ENCODE data around the gene KDM2B. TPM values are rescaled to one million over a fixed set of nuclear protein-coding genes. Genes with fewer than 3 reads are reported as not detected.

Gene KDM2B
- total RNA-seq, 2 experiments from 2014 or later = 41.9 to 44.8 TPM

DNA sequence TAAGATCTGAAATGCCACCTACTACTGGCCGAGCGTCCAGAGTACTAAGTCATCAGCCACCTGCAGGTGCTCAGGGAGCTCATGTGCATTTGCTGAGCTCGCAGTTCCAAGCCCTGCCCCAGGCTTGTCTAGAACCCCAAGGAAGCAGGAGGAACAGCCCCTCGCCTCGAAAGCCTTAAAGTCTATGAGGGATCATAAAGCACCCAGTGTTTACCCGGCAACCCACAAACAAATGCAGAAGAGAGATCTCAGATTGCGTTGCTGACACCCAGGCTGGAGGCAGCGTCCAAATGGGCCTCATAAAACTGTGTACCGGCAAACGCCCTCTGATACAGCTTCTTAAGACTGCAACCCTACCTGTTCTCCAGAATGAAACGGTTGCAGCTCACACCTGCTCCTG, 6.8 kb downstream of the KDM2B start:
- intact Hi-C loops (cut with micrococcal nuclease) = no loop called here
- ChIA-PET CTCF (interaction anchor here (1.1 kb wide), 1 partner anchor 74 kb away, joined by 3 read pairs; no protein-coding TSS in a partner anchor), POLR2A (no interaction called here)
- no peaks in the 10 kb centered on the region for H3K27me3 Mint-ChIP-seq
- H3K4me1 Mint-ChIP-seq (ENCODE audit: low read depth) = peaks cover 12% of the 10 kb centered on the region
- H3K9me3 Mint-ChIP-seq = no peaks in the 10 kb centered on the region
- H3K4me3 Mint-ChIP-seq = no peak overlapping the region
- peaks cover 10% of the 10 kb centered on the region for H3K36me3 Mint-ChIP-seq
- H3K27ac Mint-ChIP-seq = no peak overlapping the region
- DNase-seq = no peak

DNA sequence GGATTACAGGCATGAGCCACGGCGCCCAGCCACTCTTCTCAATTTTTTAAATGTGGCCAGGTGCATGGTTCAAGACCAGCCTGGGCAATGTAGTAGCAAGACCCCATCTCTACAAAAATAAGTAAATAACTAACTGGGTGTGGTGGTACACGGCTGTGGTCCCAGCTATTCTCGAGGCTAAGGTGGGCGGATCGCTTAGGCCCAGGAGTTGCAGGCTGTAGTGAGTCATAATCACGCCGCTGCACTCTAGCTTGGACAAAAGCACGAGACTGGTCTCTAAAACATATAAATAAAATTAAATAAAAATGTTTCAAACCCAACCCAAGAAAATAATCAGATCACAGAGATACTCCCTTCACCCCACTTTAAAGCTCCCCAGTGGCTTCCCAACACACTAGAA, 8.9 kb downstream of the KDM2B start:
- Mint-ChIP-seq H3K36me3 (peaks cover 11% of the 10 kb centered on the region), H3K9me3 (no peaks in the 10 kb centered on the region), H3K27ac (no peak overlapping the region), H3K4me3 (no peak overlapping the region), H3K27me3 (no peaks in the 10 kb centered on the region), H3K4me1 (ENCODE audit: low read depth) (peaks cover 7% of the 10 kb centered on the region)
- intact Hi-C loops (cut with micrococcal nuclease) = no loop called here
- CTCF ChIA-PET = interaction anchor here (1.1 to 1.6 kb wide), 2 partner anchors 19 to 54 kb away, joined by 3 to 4 read pairs; partner anchors contain the start of gene ORAI1
- no peak for DNase-seq
- POLR2A ChIA-PET = interaction anchor here (0.6 kb wide), 1 partner anchor 27 kb away, joined by 5 read pairs; no protein-coding TSS in a partner anchor

DNA sequence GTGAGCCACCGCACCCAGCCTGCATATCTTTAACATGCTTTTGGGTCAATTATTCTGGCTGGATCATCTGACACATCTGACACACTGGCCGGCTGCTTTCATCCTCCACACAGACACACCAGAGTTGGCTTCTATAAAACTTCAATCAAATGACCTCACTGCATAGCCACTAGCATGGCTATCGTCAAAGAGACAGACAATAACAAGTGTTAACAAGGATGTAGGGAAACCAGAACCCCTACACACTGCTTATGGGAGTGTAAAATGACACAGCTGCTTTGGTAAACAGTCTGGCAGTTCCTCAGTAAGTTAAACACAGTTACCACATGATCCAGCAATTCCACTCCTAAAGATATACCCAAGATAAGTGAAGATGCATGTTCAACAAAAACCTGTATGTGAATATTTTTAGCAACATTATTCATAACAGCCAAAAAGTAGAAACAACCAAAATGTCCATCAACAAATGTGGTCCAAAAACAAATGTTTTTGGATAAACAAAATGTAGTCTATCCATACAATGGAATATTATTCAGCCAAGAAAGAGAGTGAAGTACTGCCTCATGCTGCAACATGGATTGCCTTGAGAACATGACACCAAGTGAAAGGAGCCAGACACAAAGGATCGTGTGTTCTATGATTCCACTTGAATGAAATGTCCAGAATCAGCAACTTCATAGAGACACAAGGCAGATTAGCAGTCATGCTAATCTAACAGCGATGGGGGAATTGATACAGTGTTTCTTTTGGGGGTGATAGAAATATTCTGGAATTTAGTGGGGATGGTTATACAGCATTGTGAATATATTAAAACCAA, 10.1 kb downstream of the KDM2B start:
- no peak overlapping the region for H3K27ac Mint-ChIP-seq
- peaks cover 7% of the 10 kb centered on the region for H3K4me1 Mint-ChIP-seq (ENCODE audit: low read depth)
- H3K27me3 Mint-ChIP-seq = no peaks in the 10 kb centered on the region
- peaks cover 11% of the 10 kb centered on the region for H3K36me3 Mint-ChIP-seq
- POLR2A ChIA-PET = no interaction called here
- CTCF ChIA-PET = no interaction called here
- H3K9me3 Mint-ChIP-seq = no peaks in the 10 kb centered on the region
- DNase-seq = no peak
- intact Hi-C loops (cut with micrococcal nuclease) = no loop called here
- H3K4me3 Mint-ChIP-seq = no peak overlapping the region

DNA sequence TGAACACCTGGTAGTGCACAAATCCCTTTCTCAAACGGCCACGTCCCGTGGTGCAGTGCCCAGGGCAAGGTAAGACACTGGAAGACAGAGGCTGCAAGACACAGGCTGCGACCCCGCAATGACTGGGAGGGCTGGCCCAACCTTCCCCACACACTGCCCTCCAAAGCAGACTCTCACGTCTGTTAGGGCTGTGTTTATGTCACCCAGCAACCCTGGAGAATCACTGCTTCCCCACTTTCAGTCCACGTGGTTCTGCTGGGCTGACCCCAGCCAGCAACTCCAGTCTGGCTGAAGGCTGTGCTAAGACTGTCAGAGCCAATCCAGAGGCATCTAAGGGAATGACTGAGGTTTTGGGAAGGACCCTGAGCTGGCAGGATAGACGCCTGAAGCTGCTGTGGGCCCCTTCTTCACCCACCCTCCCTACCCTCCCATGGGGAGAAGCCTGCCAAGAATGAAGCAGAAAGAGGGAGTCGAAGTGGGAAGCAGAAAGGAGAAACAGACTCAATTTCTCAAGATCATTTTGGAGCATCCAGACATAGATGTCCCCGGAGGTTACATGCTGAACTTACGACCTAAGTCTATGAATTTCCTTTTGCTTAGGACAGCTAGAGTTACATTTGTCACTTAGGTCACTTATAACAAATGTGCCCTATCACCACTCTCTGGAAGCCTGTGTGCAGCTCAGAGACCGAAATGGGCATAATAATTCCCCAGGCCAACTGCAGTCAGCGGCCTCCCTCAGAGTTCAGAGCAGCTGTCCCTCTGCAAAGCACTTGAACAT, 11.7 kb downstream of the KDM2B start:
- DNase-seq = no peak
- ChIA-PET POLR2A (no interaction called here), CTCF (interaction anchor here (0.6 to 1.0 kb wide), 3 partner anchors 17 to 75 kb away, joined by 3 to 4 read pairs (median 3); no protein-coding TSS in a partner anchor)
- H3K36me3 Mint-ChIP-seq = peaks cover 8% of the 10 kb centered on the region
- peaks cover 7% of the 10 kb centered on the region for H3K4me1 Mint-ChIP-seq (ENCODE audit: low read depth)
- no peak overlapping the region for H3K27ac Mint-ChIP-seq
- no peaks in the 10 kb centered on the region for H3K27me3 Mint-ChIP-seq
- intact Hi-C loops (cut with micrococcal nuclease) = no loop called here
- H3K4me3 Mint-ChIP-seq = no peak overlapping the region
- H3K9me3 Mint-ChIP-seq = no peaks in the 10 kb centered on the region

DNA sequence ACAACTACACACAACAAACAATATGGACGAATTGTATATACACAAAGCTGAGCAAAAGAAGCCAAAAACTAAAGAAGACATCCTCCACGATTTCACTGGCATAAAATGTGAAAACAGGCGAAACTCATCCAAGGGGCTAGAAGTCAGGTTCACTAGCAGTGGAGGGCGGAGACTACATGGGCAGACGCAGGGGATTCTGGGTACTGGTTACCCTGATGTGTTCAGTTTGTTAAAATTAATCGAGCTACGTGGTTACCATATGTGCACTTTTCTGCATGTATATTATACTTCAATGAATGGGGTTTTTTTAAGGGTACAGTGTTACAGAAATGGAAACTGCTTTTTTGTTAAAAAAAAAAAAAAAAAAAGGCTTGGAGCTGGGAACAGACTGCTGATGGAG, 12.3 kb downstream of the KDM2B start:
- no peaks in the 10 kb centered on the region for H3K27me3 Mint-ChIP-seq
- ChIA-PET CTCF (interaction anchor here (0.6 to 1.0 kb wide), 3 partner anchors 16 to 103 kb away, joined by 3 read pairs; no protein-coding TSS in a partner anchor), POLR2A (no interaction called here)
- H3K4me3 Mint-ChIP-seq = no peak overlapping the region
- intact Hi-C loops (cut with micrococcal nuclease) = no loop called here
- no peak overlapping the region for H3K27ac Mint-ChIP-seq
- DNase-seq = no peak
- H3K4me1 Mint-ChIP-seq (ENCODE audit: low read depth) = peaks cover 7% of the 10 kb centered on the region
- H3K36me3 Mint-ChIP-seq = peaks cover 5% of the 10 kb centered on the region
- no peaks in the 10 kb centered on the region for H3K9me3 Mint-ChIP-seq

DNA sequence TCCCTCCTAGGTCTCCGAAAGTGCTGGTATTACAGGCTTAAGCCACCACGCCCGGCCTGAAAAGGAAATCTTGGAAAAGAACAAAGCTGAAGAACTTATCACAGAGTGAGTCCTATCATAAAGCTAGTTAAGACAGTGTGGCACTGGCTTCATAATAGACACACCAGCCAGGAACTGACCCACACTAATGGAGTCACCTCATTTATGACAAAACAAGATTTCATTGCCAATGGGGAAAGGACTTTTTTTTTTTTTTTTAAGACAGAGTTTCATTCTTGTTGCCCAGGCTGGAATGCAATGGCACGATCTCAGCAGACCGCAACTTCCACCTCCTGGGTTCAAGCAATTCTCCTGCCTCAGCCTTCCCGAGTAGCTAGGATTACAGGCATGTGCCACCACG, 15.7 kb downstream of the KDM2B start:
- ChIA-PET POLR2A (no interaction called here), CTCF (interaction anchor here (0.7 kb wide), 1 partner anchor 26 kb away, joined by 4 read pairs; no protein-coding TSS in a partner anchor)
- Mint-ChIP-seq H3K36me3 (peaks cover 1% of the 10 kb centered on the region), H3K27me3 (no peaks in the 10 kb centered on the region), H3K9me3 (no peaks in the 10 kb centered on the region), H3K27ac (no peak overlapping the region), H3K4me3 (no peak overlapping the region), H3K4me1 (ENCODE audit: low read depth) (peaks cover 13% of the 10 kb centered on the region)
- intact Hi-C loops (cut with micrococcal nuclease) = no loop called here
- DNase-seq = no peak

DNA sequence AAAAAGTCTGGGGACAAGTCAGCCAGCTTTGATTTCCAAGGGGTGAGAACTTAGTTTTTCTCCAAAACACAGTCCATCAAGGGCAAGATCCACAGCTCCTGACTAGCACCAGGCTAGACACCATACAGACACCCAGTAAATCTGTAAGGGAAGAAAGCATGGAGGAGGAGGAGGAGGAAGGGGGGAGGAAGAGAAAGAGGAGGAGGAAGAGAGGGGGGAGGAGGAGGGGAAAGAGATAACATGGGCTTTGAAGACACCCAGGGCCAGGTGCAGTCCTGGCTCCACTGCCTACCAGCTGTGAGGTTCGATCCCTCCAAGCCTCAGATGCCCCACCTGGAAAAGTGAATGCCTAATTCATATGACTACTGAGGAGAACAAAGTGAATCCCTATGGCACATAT, 18.3 kb downstream of the KDM2B start:
- no peak overlapping the region for H3K4me3 Mint-ChIP-seq
- no peaks in the 10 kb centered on the region for H3K27me3 Mint-ChIP-seq
- no peak overlapping the region for H3K27ac Mint-ChIP-seq
- H3K36me3 Mint-ChIP-seq = no peaks in the 10 kb centered on the region
- ChIA-PET CTCF (interaction anchor here (0.7 to 1.1 kb wide), 2 partner anchors 14 to 68 kb away, joined by 3 to 4 read pairs; no protein-coding TSS in a partner anchor), POLR2A (no interaction called here)
- DNase-seq = no peak
- peaks cover 12% of the 10 kb centered on the region for H3K4me1 Mint-ChIP-seq (ENCODE audit: low read depth)
- H3K9me3 Mint-ChIP-seq = no peaks in the 10 kb centered on the region
- intact Hi-C loops (cut with micrococcal nuclease) = no loop called here

DNA sequence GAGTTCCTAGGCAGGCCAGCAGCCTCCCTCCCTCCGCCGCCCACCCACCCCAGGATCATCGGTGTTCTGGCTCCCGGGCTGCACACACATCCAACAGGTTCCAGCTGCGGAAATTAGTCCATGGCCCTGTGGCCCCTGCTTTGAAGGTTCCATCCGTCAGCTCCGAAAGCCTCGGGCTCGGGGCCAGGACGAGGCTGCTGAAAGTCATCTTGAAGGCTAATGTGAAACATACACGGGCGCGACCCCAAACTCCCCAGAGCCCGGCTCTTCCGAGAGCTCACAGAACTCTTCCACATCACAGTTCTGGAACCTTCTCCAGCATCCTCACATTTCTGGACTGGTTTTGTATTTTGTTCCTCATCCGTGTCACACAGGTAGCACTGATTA, 19.8 kb downstream of the KDM2B start:
- Mint-ChIP-seq H3K4me3 (no peak overlapping the region), H3K36me3 (no peaks in the 10 kb centered on the region), H3K27me3 (no peaks in the 10 kb centered on the region), H3K4me1 (ENCODE audit: low read depth) (peaks cover 15% of the 10 kb centered on the region), H3K9me3 (no peaks in the 10 kb centered on the region), H3K27ac (no peak overlapping the region)
- intact Hi-C loops (cut with micrococcal nuclease) = no loop called here
- no peak for DNase-seq
- POLR2A ChIA-PET = no interaction called here
- CTCF ChIA-PET = interaction anchor here (0.7 to 1.1 kb wide), 2 partner anchors 62 to 111 kb away, joined by 3 read pairs; no protein-coding TSS in a partner anchor

DNA sequence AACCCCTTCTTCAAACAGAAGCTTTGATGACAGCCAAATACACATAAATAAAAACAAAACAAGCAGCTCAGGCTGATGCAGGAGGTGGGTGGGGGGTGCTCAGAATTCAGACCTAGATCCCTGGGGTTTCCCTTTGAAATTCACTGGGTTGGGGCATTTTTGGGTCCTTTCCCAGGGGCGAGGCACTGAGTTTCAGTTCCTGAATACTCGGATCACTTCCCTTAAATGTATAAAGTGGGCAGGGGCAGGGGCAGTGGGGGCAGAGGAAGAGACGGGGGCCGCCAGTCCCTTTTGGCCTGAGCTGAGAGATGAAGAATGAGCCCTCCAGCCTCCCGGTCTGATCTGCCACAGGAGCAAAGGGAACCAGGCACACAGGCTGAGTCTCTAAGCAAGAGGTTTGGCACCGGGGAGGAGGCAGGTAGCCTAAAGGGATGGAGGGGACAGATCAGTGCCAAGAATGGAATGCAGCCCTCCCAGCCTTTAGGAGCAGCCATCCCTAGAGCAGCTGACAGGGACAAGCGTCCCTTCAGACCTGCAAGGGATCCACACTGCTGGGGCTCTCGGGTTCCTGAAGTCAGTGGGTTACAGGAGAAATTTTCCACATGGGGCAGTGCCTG, 20.3 kb downstream of the KDM2B start:
- Mint-ChIP-seq H3K9me3 (no peaks in the 10 kb centered on the region), H3K27ac (peak overlapping the region; percentile 23), H3K36me3 (no peaks in the 10 kb centered on the region), H3K4me1 (ENCODE audit: low read depth) (peaks cover 15% of the 10 kb centered on the region), H3K27me3 (no peaks in the 10 kb centered on the region), H3K4me3 (no peak overlapping the region)
- ChIA-PET CTCF (interaction anchor here (1.1 kb wide), 1 partner anchor 62 kb away, joined by 3 read pairs; no protein-coding TSS in a partner anchor), POLR2A (no interaction called here)
- intact Hi-C loops (cut with micrococcal nuclease) = no loop called here
- DNase-seq = no peak

DNA sequence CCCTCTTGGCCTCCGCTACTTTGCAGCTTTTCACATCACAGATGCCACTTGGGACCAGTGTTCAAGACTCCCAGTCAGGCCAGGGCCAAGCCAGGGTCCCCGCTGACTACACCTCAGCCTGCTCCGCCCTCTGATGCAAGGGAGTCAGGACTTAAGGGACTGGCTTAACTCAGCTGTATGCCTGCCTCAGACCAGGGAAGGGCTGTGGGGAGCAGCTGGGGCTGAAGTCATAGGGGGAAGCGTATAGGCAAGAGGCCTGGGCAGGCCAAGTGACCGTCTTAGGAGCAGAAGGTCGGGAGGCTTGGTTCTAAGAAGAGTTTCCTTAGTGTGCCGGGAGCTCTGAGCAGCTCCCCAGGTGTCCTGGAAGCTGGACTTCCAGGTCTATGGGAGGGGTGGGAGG, 21.9 kb downstream of the KDM2B start:
- ChIA-PET CTCF (interaction anchor here (0.8 to 1.0 kb wide), 2 partner anchors 18 to 66 kb away, joined by 3 to 4 read pairs; no protein-coding TSS in a partner anchor), POLR2A (no interaction called here)
- peaks cover 15% of the 10 kb centered on the region for H3K4me1 Mint-ChIP-seq (ENCODE audit: low read depth)
- no peak overlapping the region for H3K27ac Mint-ChIP-seq
- H3K36me3 Mint-ChIP-seq = no peaks in the 10 kb centered on the region
- no peaks in the 10 kb centered on the region for H3K27me3 Mint-ChIP-seq
- H3K9me3 Mint-ChIP-seq = no peaks in the 10 kb centered on the region
- no peak overlapping the region for H3K4me3 Mint-ChIP-seq
- no peak for DNase-seq
- intact Hi-C loops (cut with micrococcal nuclease) = no loop called here

DNA sequence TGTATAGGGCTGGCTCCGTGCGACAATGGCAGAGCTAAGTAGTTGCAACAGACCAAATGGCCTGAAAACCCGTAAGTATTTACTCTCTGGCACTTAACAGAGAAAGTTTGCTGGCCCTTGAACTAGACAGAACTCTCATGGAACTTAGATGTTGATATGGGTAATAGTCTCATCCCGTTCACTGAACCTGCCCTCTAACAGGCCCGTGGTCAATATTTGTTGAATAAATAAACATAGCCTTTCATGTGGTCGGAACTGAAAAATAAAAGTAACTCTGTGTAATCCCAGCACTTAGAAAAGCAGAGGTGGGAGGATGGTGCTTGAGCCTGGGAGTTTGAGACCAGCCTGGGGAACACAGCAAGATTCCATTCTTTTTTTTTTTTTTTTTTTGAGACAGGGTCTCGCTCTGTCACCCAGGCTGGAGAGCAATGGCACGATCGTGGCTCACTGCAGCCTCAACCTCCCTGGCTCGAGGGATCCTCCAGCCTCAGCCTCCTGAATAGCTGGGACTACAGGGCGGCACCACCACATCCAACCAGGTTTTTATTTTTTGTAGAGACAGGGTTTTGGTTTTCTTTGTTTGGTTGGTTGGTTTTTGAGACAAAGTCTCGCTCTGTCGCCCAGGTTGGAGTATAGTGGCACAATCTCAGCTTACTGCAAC, 29.7 kb downstream of the KDM2B start:
- Mint-ChIP-seq H3K27ac (no peak overlapping the region), H3K27me3 (no peaks in the 10 kb centered on the region), H3K9me3 (no peaks in the 10 kb centered on the region), H3K36me3 (no peaks in the 10 kb centered on the region), H3K4me3 (no peak overlapping the region), H3K4me1 (ENCODE audit: low read depth) (peaks cover 5% of the 10 kb centered on the region)
- ChIA-PET CTCF (interaction anchor here (0.7 to 4.7 kb wide), 6 partner anchors 75 to 654 kb away, joined by 4 to 81 read pairs (median 27); partner anchors contain the start of genes MORN3 and ORAI1), POLR2A (no interaction called here)
- DNase-seq = no peak
- intact Hi-C loops (cut with micrococcal nuclease) = loop anchor here (5.0 kb wide), 1 partner anchor 131 kb away; no protein-coding TSS in a partner anchor
